HCEC 1CT (cell line): ENCODE measurements around the gene TTC4.

Source experiments
- DNase-seq: peaks from one replicate; pipeline ENCODE4 v3.0.0-alpha.2; 2017

The TTC4 gene

DNA sequence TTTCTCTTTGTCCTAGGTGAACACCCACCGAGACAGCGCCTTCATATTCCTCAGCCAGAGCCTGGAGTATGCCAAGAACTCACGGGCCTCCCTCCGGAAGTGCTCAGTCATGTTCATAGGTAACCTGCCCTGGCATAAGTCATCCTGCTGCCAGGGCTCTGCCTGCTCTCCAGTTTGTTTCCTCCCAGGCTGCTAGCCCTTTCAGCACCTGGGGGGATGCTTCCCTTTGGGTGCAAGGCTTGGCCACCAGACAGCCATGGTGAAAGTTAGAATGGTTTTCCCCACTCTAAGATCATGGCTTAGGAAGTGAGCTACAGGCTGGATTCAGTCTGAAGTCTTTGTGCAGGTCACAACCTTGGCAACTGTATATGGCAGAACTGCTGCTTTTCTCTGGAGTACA is 9.2 kb upstream of the TTC4 start:
- DNase-seq, result no peak

DNA sequence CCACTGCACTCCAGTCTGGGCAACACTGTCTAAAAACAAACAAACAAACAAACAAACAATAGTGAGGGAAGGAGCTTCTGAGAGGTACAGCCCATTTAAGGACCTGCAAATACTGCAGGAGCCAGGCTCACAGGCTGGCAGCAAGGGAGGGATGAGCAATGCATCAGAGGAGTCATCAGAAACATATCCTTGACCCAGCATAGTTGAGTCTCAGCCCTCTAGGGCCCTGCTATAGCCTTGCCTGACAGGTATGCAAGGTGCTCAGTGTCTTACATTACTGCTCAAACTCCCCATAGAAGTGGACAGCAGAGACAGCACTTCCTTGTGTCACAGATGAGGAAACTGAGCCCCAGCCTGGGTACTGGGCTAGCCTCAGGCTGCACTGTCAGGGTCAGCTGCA is 7.3 kb upstream of the TTC4 start:
- no peak for DNase-seq

DNA sequence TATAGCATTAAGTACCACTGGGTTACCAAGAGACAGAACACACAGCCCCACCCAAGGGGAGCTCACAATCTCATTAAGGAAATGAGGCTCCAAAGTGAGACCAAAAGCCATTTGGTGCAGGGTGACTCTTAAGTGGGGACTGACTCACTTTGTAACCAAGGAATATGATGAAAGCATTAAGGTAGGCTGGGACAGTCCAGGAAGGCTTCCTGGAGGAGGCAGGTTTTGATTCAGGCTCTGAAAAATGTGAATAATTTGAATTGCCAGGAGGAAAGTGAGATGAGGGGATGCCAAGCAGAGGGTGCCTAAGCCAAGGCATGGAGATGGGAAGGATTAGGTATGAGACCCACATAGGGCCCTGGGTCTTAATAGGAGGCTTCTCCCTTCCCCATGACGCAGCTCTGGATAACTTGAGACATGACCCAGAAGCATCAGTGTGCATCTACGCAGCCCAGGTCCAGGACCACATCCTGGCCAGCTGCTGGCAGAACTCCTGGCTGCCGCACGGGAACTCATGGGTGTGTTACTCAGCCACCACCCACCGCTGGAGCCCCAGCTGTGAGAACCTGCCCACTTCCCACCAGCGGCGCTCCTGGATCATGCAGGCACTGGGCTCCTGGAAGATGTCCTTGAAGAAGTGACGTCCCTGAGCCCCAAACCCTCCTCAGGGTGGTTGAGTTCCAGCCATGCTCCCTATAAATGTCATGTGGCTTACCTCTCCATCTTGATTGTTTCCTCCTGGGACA is 5.9 kb upstream of the TTC4 start:
- no peak for DNase-seq

DNA sequence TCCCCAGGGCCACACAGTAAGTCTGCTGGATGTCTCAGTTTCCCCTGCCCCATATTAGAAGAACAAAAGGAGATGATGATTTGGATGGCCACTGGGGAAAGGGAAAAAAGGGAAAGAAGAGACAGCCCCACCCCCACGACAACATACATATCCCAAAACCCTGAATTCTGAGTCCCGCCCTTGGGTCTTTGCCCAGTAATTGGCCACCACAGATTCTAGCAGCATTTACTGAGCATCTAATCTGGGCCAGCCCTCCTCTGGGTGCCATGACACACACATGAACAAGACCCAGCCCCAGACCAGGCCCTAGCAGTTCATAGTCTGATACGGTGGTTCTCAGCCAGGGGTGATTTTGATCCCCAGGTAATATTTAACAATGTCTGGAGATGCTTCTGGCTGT is 5.2 kb upstream of the TTC4 start:
- no peak for DNase-seq

DNA sequence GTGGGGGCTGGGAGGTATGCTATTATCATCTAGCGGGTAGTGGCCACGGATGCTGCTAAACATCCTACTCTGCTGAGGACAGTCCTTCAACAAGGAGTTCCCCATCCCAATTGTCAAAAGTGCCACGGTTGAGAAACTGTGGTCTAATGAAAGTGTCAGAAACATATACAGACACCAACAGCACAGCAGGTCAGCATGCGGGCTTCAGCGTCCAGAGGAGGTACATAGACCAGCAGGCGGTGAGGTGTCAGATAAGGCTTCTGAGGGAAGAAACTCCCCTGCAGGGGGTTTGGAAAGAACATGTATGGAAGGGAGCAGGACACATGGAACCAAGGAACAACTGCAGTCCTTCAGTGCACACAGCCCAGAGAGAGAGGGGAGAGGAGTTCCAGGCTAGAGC is 4.8 kb upstream of the TTC4 start:
- DNase-seq, result no peak

DNA sequence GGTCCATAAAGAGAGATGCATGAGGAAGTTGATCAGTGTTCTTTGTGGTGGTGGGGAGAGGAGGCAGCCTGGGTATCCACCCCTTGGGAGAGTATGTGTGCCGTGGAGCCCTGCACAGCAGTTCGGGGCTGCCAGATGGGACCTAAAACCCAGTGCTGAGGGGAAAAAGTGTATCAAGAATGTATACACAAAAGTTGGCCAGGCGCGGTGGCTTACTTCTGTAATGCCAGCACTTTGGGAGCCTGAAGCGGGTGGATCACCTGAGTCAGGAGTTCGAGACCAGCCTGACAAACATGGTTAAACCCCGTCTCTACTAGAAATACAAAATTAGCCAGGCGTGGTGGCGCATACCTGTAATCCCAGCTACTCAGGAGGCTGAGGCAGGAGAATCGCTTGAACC is 4.1 kb upstream of the TTC4 start:
- DNase-seq, result no peak

DNA sequence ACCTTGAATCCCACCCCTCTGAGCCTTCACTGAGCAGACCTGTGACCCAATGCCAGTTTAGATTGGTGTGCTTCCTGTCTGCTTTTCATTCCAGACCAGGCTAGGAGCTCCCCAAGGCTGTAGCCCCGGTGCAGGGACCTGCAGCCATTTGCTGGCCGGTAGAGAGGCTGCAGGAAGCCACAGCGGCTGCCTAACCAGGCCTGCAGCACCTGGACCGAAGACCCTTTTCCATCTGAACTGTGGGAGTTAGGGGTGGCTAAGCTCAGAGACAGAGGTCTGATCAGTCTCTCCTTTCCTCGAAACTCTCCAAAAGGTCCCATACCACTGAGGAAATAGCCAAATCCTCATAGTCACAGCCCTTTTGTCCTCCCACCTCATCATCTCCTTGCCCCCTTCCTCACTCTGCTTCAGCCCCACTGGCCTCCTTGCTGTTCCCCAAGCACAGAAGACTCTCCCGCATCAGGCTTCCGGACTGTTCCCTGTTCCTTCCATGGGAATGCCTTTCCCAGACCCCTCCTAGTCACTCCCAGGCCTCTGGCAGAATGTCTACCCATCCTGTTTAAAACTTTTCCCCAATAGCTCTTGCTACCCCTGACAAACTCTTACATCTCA is 674 bp upstream of the TTC4 start:
- no peak for DNase-seq

DNA sequence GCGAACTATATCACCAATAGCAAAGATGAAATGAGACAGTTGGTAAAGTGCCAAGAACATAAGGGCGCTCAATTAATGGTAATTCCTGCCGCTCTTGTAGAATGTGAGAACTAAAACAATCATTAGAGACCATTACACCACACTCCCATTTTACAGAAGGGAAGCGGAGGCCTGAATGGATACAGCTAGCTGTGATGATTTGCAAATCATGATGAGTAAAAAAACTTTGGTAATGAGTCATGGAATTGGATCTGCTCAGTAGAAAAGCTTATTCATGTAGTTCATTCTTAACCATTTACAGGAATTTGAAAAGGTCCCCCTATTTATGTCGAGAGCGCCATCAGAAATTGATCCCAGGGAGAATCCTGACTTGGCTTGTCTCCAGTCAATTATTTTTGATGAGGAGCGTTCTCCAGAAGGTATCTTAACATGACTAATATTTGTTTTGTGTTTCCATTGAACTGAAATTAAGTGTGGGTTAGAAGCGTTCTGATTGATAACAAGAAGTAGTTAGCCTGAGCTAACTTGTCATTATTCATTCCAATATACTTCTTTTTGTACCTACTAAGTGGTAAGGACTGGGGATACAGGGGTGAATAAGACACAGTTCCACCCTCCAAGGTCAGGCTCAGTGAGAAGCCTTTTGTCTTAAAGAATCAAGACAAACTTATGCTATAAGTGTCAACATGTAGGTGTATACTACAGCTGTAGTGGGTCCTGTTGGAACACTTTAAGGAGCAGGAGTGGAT is 812 bp downstream of the TTC4 start:
- peak; percentile 82 for DNase-seq

DNA sequence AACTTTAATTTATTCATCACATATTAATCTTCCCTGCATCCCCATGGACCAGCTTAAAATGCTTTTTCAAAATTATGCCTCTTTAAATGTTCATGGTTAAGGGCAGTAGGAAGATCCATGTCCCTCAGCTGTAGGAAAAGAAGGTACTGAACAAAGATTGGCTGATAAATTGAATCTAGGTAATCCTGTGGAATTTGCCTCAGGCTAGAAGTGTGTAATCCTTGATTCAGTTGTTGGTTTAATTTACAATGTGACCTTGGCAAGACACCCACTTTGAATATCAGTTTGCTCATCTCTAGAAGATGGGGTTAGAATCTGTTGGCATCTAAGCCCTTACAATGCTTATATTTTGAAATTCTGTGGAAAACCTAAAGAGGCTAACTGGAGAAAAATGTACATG is 6.1 kb downstream of the TTC4 start:
- no peak for DNase-seq

DNA sequence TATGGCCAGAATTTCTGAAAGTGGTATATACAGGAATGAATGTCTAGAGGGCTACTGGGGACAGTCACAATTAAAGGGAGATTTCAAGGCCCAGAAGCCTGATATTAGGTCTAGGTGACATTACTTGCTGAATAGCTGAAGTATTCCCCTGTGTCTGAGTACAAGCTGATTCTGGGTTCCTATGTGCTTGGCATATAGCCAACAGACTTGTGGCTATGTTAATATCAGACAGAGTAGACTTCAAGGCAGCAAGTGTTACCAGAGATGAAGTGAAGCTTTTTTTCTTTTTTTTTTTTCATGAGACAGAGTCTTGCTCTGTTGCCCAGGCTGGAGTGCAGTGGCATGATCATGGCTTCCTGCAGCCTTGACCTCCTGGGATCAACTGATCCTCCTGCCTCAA is 8.3 kb downstream of the TTC4 start:
- no peak for DNase-seq

DNA sequence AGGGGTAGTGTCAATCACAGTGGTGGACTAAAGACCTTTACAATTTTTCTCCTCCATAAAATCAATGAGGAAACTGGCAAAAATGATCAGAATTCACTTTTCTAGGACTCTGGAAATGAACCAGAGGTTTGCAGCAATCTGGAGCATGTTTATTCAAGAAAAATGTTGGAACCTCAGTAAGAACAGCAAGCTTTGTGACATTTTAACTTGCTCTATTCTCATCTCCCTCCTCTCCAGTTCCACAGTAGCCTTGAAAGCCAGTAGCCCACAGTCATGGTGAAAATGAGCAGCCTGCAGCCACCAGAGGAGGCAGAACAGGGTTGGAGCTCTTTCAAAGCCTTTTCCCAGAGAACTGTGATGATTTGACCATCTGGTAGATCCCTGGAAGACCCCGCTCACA is 9.1 kb downstream of the TTC4 start:
- DNase-seq, result no peak

DNA sequence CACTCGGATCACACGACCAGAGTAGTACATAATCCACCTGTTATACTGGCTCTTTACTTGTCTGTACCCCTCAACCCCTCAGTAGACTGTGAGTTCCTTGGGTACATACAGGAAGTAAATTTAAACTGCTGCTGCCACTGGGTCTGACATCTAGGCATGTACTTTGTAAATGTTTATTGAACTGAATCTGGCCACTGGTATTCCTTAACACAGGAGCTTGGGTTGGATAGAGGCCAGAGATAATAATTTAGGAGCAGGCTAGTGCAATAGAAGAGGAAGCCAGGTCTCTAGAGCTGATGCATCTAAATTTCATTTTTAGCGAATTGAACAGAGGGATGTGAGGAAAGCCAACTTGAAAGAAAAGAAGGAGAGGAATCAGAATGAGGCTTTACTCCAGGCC is 12.4 kb downstream of the TTC4 start:
- DNase-seq, result no peak

DNA sequence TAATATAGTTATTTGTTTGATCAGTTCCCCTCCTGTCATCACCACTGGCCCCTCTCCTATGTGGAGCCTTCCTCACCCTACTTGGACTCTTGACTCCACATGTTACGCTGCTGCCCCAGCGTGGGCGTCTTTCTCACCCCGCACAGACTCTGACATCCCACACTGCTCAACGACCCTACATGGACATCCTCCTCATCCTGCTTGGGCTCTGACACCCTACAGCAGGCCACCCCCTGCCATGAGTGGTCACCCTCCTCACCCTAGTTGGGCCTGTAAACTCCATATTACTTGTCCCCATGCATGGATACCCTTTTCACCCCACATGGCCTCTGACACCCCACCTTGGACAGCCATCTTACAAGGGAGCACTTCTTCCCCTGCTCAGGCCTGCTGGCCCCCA is 21.0 kb downstream of the TTC4 start:
- DNase-seq, result no peak

DNA sequence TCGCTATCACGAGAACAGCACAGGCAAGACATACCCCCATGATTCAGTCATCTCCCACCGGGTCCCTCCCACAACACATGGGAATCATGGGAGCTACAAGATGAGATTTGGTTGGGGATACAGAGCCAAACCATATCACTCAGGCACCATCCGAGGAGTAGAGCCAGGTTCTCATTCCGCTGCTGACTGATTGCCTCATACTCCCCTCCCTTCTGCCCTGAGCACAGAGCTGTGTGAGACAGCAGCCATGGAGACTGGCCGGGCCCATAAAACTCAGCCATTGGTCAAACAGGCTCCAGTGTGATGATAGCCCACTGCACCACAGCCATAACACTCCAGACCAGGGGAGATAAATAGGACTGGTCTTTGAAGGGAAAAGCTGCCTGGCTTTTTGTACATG is 22.6 kb downstream of the TTC4 start:
- no peak for DNase-seq

DNA sequence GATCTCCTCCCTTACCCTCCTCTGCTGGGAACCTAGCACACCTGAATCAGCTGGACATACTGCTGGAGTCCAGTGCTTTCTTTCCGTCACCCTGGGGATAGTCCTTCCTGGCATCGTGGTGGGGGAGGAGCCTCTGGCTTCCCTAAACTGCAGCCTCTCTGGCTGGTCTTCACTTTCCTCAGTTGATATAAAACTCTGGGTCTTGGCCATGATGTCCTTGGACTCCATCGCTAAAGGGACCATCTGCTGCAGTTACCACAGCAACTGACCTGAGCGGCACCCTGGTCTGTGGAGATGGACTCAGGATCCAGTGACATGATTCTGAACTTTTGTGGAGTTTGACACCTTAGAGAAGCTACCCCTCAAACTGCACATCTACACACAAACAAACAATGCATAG is 25.9 kb downstream of the TTC4 start:
- DNase-seq, result no peak

DNA sequence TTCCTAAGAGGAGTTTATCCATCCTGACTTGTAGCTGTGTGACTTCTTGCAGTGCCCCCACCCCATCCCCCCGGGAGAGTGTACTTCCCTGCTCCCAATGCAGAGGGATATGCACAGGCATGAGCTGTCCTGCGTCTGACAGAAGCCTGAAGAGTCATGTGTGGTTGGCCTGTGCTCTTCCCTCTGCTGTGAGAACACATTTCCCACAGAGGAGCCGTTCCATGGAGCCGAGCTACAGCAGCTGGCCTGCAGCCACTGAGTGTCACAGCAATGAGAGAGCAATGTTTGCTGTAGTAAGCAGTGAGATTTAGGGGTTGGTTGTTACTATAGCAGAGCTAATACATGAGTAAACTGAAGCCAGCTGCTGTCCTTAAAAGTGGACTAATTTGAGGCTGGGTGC is 26.6 kb downstream of the TTC4 start:
- DNase-seq, result no peak

DNA sequence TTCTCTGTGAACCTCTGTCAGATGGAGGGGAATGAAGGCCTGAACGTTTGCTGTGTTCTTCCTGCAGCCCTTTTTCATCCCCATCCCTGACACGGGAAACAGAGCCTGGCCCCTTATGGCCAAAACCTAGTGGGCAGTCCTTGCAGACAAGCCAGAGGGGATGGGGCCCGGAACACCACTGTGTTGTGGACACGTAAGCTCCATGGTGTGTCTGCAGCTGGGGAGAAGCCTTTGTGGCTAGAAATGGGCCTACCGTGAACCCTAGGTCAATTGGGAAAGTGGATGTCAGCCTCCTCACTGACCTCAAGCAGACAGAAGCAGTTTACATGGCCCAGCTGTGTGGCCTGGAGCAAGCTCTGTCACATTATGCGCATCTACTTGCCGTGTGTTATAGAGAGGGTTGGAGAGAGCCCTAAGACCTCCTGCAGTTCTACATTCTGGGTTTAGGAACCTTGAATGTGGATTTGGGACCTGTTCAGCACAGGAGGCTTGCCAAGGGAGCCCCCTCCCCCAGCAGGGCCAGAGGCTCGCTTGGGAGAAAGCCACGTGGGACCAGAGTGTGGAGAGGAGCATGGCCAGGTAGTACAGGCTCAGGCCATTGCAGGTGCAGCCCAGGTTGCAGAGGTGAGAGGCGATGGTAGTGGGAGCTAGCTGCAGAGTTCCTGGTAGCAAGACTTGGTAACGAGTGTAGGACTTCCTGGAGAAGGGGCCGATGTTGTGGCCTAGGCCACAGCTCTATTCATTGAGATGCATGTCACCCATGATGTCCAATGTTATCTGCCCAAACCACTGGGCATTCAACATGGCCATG is 28.0 kb downstream of the TTC4 start:
- DNase-seq, result no peak

DNA sequence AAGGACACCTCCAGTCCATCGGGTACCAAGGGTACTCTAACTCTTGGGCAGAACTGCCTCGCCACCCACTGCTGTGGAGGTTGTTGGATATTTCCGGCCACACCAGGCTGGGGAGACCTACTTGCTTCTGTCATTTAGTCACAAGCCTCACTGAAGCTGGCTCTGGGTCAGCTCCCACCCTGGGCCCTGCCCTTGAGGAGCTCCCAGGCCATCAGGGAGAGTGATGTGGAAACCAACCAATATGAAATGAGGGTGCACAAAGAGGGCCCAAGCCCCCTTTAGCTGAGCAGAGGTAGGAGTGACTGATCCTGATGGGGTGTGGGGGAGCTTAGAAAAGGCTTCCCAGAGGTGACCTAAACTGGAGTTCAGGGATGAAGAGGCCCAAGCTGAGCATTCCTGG is 29.0 kb downstream of the TTC4 start:
- DNase-seq, result no peak

DNA sequence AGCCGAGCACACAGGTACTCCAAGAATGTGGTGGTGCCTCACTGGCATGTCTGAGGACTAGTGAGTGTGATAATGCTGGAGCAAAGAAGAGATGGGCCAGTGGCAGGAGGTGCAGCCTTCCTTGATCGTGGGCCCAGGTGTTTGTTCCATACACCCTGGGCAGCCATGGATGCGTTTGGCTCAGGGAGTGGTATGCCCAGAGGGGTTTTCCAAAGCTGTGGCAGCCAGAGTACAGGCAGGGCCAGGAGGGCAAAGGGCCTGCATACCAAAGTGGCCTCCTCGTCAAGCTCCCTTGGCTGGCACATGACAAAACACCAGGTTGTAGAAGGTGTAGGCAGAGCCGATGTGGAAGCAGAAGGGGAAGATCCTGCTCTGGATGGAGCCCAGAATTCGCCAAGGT is 29.6 kb downstream of the TTC4 start:
- DNase-seq, result no peak

DNA sequence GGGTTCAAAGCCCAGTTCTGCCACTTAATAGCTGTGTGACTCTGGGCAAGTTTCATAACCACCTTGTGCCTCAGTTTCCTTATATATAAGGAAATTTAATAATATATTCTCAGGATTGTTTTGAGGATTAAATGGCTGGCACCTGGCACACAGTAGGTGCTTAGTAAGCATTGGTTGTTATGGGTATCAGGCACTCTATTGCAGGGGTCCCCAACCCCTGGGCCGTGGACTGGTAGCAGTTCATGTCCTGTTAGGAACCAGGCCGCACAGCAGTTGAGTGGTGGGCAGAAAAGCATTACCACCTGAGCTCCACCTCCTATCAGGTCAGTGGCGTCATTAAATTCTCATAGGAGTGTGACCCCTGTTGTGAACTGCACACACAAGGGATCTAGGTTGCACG is 30.2 kb downstream of the TTC4 start:
- DNase-seq, result no peak

DNA sequence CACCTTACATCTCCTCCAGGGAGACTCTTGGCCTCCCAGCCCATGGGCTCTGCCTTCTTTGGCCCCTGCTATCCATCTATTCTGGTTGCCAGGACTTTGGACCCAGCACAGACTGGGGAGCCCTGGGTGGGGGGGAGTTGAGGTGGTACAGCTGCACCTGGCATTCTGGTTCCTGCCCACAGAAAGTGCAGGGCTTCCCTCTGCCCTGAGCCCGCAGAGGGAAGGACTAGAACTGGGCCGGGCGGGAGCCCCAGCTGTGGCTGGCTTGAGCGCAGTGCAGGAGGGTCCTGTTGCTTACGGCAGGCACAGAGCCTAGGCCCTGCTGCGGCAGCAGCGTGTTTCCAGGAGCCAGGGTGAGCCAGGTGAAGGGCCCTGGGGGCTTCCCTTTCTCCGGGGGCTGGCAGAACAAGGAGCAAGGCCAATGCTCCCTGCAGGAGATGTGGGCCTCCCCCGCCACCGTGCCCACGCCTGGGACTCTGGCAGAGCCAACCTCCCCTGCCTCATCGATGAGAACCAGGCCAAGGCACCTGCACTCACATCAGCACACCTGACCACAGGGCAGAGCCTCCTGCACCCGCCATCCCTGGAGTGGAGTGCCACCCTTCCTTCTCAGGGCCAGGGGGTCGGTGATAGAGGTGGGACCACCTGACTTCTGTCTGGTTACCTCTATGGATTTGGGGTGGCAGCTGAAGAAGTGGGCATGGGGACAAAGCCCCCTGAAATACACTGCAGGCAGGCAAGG is 32.6 kb downstream of the TTC4 start:
- DNase-seq, result no peak

DNA sequence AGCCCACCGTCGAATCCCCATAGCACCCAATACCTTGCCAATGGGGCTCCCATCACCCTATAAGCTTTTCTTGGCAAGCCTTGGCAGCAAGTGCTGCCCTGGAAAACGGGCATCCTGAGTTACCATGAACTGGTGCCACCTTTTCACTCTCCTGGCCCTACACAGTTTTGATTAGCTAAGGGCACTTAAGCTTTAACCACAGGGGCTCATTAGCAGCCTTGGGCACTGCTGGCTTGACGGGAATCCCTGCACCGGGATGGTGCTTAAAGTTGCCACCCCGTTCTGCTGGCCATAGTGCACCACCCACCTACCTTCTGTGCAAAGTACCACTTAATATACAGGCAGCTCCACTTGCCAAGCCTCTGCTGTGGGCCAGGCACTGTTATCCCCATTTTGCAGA is 34.9 kb downstream of the TTC4 start:
- no peak for DNase-seq

DNA sequence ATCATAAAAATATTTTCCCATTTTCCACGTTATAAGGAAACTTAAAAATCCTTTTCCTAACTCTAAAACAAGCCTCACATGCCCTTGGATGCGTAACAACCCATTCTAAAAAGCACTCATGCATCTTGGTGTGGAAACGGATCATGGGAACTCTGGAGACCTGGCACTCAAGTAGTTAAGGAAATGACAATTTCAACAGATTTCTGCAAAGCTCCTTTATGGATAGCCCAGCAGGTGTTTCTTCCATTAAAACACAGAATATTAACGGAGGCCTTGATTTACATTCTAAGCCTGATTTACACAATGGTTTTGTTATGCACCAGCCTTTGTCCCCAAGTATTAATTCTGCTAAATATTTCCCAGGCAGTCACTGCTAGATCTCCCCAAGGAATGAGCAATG is 35.8 kb downstream of the TTC4 start:
- no peak for DNase-seq
